SKM-1 (cell line): ENCODE results near the gene MPLKIP.
"Not testable (repeated sequence)": the region's sequence is repeated elsewhere in the genome, so short reads cannot be mapped to it uniquely, and the experiment has no call there.

Source experiments
- DNase-seq: peaks from one replicate; lab custom pipeline; 2025; ENCODE audit not compliant: unreplicated experiment; lab: John Stamatoyannopoulos, UW

The MPLKIP gene

DNA sequence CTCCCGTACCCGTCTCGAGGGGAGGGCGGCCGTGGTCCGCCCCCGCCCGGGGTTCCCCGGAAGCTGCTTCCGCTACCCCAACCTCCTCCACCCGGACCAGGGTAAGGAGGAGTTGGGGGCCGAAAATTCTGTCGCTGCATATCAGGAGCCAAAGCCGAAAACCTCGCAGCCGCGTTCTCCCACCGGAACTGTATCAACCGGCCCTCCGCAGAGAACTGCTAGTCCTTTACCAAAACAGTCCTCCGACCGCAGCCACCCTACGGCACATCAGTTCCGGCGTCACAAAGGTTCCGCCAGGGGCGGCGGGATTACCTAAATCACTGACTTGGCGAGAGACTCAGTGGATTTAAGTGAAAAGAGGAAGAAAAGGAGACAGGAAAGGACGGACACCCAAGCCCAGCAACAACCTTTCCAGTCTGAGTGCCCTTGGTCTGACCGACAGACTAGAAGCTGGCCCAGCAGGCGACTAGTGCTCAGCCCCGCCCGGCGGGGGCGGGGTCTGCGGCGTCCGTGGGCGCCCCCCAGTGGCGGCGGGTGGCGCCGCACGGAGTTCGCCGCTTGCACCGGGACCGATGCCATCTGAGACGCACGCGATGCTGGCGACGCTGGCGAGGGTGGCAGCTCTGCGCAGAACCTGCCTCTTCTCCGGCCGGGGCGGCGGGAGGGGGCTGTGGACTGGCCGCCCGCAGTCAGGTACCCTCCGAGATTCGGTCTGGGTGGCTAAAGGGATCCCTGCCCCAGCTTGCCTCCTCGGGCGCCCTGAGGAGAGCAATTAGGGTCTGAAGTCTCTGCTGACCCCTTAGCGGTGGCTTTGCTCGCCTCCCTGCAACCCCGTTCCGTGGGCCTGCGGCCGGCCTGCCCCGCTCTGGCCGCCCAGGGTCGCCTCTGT lies at the start of gene MPLKIP, which contains the start of gene SUGCT:
MPLKIP (minus strand) TSS at position 195 of the 889 bp plus-strand sequence; CDS start at position 140, 55 bp downstream.
SUGCT (plus strand) TSS at position 578 of the 889 bp plus-strand sequence.
- DNase-seq, result peak; percentile 88

DNA sequence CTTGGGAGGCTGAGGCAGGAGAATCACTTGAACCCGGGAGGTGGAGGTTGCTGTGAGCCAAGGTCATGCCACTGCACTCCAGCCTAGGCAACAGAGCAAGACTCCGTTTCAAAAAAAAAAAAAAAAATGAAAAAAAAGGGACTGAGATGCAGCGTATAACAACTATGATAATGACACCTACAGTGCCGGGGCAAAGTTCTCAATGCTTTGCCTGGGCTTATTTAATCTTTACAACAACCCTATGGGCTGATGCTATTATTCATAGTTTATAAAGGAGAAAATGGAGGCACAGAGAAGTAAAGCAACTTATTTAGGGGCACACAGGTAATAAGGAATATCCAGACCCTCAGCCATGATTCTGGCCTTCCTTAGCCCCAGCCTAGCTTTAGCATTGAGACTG lies 48.0 kb upstream of the MPLKIP start:
- DNase-seq, result no peak

GRCh38 chr7:40177071-40177470 lies 42.6 kb upstream of the MPLKIP start:
- DNase-seq, result no peak

- no peak for DNase-seq
Measured at GRCh38 chr7:40175725-40176510, 41.5 kb upstream of the MPLKIP start.

GRCh38 chr7:40175256-40175655 lies 40.8 kb upstream of the MPLKIP start:
- DNase-seq, result not testable (repeated sequence)

- DNase-seq, result not testable (repeated sequence)
Measured at GRCh38 chr7:40173121-40173520, 38.7 kb upstream of the MPLKIP start.

DNA sequence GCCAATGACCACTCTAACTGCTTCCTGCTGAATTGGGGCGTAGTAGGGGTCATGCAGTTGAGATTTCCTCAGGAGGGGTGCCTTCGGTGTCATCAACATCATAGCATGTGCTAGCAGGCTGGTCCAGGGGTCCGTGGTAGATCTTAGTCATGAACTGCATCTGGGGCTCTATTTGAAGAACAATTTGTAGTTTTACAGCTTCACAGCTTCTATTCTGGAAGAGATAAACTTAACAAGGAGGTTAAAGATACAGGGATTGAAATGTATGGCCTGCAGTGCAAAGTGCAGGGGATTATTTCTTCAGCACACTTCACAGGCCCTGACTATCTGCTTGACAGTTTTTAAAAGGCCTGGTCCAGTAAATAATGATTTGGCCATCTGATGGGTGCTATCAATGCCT lies 33.8 kb upstream of the MPLKIP start:
- DNase-seq, result not testable (repeated sequence)

DNA sequence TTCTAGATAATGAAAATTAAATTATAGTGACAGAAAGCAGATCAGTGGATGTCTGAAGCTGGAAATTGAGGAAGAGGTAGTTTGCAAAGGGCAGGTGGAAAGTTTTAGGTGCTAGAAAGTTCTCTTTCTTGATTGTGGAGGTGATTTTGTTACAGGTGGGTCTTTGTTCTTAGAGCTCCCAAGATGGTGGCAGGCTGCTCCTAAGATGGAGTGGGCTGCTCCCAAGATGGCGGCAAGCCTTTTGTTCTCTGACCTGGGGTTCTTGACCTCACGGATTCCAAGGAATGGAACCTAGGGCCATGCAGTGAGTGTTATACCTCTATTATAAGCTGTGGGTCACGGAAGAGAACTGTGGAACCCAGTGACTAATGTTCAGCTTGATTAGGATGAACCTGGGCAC lies 32.9 kb upstream of the MPLKIP start:
- DNase-seq, result no peak

GRCh38 chr7:40165216-40165615 lies 30.8 kb upstream of the MPLKIP start:
- no peak for DNase-seq

- DNase-seq, result no peak
Measured at GRCh38 chr7:40162516-40162915, 28.1 kb upstream of the MPLKIP start.

- no peak for DNase-seq
Measured at GRCh38 chr7:40156988-40157387, 22.6 kb upstream of the MPLKIP start.

DNA sequence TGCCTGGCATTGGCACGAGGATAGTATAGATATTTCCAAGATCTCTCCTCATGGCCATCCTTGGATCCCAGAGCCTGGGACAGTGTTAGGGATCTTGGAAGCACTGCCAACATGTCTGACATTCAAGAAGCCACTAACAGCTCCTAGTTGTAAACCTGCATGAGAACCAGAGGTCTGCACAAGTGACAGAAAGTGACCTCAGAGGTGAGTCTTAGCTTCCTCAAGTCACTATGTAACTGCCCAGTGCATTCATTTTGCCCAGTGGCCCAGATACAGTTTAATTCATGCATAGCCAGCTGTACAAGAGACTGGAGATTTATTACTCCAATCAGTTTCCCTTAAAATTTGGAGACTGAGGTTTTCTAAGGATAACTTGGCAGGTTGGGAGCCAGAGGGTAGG lies 17.1 kb upstream of the MPLKIP start:
- no peak for DNase-seq

GRCh38 chr7:40148671-40149070 lies 14.2 kb upstream of the MPLKIP start:
- no peak for DNase-seq

DNA sequence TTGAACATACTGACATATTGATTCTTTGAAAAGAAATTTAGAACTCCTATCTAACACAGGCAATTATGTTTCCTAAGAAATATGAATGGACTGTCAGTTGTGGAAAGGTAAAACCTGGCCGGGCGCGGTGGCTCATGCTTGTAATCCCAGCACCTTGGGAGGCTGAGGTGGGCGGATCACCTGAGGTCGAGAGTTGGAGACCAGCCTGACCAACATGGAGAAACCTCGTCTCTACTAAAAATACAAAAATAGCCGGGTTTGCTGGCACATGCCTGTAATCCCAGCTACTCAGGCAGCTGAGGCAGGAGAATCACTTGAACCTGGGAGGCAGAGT lies 13.8 kb upstream of the MPLKIP start:
- DNase-seq, result not testable (repeated sequence)

DNA sequence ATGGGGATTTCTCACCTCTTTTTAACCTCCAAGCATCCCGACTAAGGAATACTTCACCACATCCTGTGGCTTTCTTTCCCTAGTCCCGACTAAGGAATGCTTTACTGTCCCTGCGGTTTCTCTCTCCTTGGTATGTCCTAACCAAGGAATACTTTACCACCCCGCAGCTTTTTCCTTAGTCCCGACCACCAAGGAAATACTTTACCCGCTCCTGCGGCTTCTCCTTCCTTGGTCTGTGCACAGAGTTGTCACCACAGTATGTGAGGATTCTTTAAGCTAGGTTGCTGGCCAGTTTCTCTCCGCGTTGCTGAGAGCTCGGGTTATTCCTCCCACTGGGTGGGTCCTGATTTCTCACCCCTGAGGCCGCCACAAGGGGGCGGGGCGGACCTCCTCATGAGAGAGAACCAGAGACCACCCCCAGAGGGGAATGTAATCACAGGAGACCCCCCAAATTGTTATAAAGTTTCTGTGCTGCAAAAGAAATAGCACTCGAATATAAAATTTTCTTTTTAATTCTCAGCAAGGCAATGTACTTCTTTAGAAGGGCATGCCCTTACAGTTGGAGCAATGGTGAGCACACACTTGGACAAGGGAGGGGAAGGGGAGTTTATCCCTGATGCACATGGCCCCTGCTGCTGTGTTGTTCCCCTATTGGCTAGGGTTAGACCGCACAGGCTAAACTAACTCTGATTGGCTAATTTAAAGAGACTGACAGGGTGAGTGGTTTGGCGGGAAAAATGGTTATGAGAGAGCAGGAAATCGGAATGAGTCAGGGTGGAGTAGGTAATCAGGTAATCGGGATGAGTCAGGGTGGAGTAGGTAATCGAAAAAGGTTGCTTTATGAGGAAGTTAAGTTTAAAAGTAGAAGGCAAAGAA lies 13.2 kb upstream of the MPLKIP start:
- no peak for DNase-seq

DNA sequence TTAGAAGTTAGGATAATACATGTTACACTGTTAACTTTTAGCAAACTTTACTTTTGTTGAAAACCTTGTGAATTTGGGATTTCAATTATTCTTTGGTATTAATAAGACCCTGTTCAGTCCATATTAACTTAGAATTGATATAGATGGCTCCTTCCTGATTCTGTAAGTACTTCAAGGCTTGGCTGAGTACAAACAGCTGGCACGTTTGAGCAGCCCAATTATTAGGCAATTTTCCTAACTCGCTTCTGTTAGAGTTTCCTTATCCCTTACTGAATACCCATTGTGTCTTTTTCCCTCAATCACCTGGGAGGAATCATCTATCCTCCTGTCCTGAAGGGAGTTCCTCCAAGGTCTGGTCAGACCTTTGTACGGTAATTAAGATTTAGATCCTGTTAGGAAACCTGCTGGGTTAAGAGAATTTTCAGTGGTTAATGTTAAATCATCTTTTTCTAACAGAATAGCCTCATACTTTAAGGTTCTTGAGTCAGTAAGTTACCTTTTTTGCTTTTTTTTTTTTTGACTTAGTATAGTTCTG lies 11.2 kb upstream of the MPLKIP start:
- not testable (repeated sequence) for DNase-seq

- not testable (repeated sequence) for DNase-seq
Measured at GRCh38 chr7:40141916-40142315, 7.5 kb upstream of the MPLKIP start.

DNA sequence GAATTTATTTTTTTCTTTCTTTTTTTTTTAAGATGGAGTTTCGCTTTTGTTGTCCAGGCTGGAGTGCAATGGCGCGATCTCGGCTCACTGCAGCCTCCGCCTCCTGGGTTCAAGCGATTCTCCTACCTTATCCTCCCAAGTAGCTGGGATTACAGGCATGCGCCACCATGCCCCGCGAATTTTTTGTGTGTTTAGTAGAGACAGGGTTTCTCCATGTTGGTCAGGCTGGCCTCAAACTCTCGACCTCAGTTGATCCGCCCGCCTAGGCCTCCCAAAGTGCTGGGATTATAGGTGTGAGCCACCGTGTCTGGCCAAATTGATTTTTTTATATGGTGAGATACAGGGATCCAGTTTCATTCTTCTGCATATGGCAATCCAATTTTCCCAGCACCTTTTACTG lies 5.5 kb upstream of the MPLKIP start:
- DNase-seq, result not testable (repeated sequence)

GRCh38 chr7:40138973-40139372 lies 4.6 kb upstream of the MPLKIP start:
- DNase-seq, result no peak

GRCh38 chr7:40137563-40137962 lies 3.1 kb upstream of the MPLKIP start:
- no peak for DNase-seq

DNA sequence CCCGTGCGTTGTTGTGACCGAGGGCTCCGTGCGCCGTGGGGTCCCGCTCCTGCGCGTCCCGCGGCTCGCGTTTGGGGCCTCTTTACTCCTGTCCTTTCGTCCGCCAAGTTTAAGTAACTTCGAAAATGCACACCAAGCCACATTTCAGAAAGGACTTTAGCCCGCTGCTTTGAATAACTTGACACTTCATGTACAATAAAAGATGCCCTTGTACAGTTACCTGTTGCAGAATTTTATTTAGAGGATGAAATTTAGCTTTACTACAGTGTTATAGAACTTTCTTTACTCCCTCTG lies 842 bp upstream of the MPLKIP start:
- DNase-seq, result no peak
